IMR-90 (cell line): ENCODE measurements around the gene ENOX2. TPM values are rescaled to one million over a fixed set of nuclear protein-coding genes. Genes with fewer than 3 reads are reported as not detected.

Experiments
- ATAC-seq: fragments of 200-7000 bp; cut with Tn5 transposase; 2 replicates; pipeline ENCODE4 v1.9.1; 2020; ENCODE audit warnings: low read depth, mild to moderate bottlenecking, moderate library complexity
- BruUV-seq: library from RNA; stranded (reverse); fragments of 400-500 nt; replicated peaks from 2 replicates; lab custom pipeline; 2021; lab: Mats Ljungman, UMichigan
- CTCF ChIA-PET: fragments of 300-600 bp; formaldehyde crosslinking; extraction: SDS; loops from one replicate; lab custom pipeline; 2021; ENCODE audit warnings: antibody characterized with exemption; lab: Yijun Ruan, JAX
- POLR2A ChIA-PET: fragments of 300-600 bp; sonication (Branson Sonifier 250); formaldehyde crosslinking; loops from one replicate; lab custom pipeline; 2022; ENCODE audit warnings: antibody characterized with exemption; ENCODE audit not compliant: unreplicated experiment; lab: Charles Lee
- DNase-seq: peaks from one replicate; pipeline ENCODE4 v3.0.0; 2013
- H2AFZ ChIP-seq: replicated peaks from 2 replicates; pipeline ENCODE3; 2013; ENCODE audit warnings: low read length, mild to moderate bottlenecking; ENCODE audit not compliant: poor library complexity
- H2AK5ac ChIP-seq: 2 replicates; pipeline ENCODE4 v1.6.1; 2013; ENCODE audit warnings: low read depth, low read length, inconsistent platforms
- H2AK9ac ChIP-seq: replicated peaks from 2 replicates; pipeline ENCODE3; 2013; ENCODE audit warnings: mild to moderate bottlenecking, low read depth, low read length, moderate library complexity; ENCODE audit not compliant: poor library complexity
- H2BK120ac ChIP-seq: 2 replicates; pipeline ENCODE4 v1.6.1; 2013; ENCODE audit warnings: low read depth, low read length, inconsistent platforms
- H2BK15ac ChIP-seq: 3 replicates; pipeline ENCODE4 v1.6.1; 2013; ENCODE audit warnings: low read depth, low read length, inconsistent platforms
- H2BK20ac ChIP-seq: 2 replicates; pipeline ENCODE4 v1.6.1; 2013; ENCODE audit warnings: low read depth, mild to moderate bottlenecking, inconsistent platforms, low read length, moderate library complexity
- H2BK5ac ChIP-seq: 2 replicates; pipeline ENCODE4 v1.6.1; 2013; ENCODE audit warnings: mild to moderate bottlenecking, low read depth, low read length, inconsistent platforms; ENCODE audit not compliant: poor library complexity, severe bottlenecking
- H3K14ac ChIP-seq: replicated peaks from 2 replicates; pipeline ENCODE4 v1.6.1; 2013; ENCODE audit warnings: low read depth, low read length, inconsistent platforms
- H3K18ac ChIP-seq: 2 replicates; pipeline ENCODE4 v1.6.1; 2013; ENCODE audit warnings: low read depth, low read length, control low read depth
- H3K23ac ChIP-seq: 2 replicates; pipeline ENCODE4 v1.6.1; 2013; ENCODE audit warnings: low read depth, low read length, inconsistent platforms
- H3K27ac ChIP-seq: 2 replicates; pipeline ENCODE4 v1.5.1; 2013; ENCODE audit warnings: mild to moderate bottlenecking, control low read depth, low read length; ENCODE audit not compliant: insufficient read depth
- H3K27me3 ChIP-seq: 2 replicates; pipeline ENCODE4 v1.6.1; 2013; ENCODE audit warnings: low read length; ENCODE audit not compliant: control insufficient read depth, insufficient read depth
- H3K36me3 ChIP-seq: 2 replicates; pipeline ENCODE4 v1.6.1; 2013; ENCODE audit warnings: low read length, mixed read lengths; ENCODE audit not compliant: control insufficient read depth, insufficient read depth
- H3K4ac ChIP-seq: 2 replicates; pipeline ENCODE4 v1.6.1; 2013; ENCODE audit warnings: low read depth, low read length, inconsistent platforms
- H3K4me1 ChIP-seq: 2 replicates; pipeline ENCODE4 v1.6.1; 2013; ENCODE audit warnings: low read length, mixed read lengths; ENCODE audit not compliant: control insufficient read depth, insufficient read depth
- H3K4me2 ChIP-seq: 2 replicates; pipeline ENCODE4 v1.6.1; 2013; ENCODE audit warnings: low read depth, mild to moderate bottlenecking, control low read depth, low read length, moderate library complexity
- H3K4me3 ChIP-seq: 2 replicates; pipeline ENCODE4 v1.5.1; 2013; ENCODE audit warnings: low read depth, mild to moderate bottlenecking, control low read depth, low read length, moderate library complexity; ENCODE audit not compliant: insufficient read depth
- H3K56ac ChIP-seq: 2 replicates; pipeline ENCODE4 v1.6.1; 2013; ENCODE audit warnings: low read length, inconsistent platforms; ENCODE audit not compliant: insufficient read depth; ENCODE audit errors: extremely low read depth
- H3K79me1 ChIP-seq, 2 experiments: 2 replicates each; pipeline ENCODE4 v1.6.1; 2013; ENCODE audit warnings: low read length in 2 of 2, inconsistent platforms in 1 of 2, low read depth in 1 of 2
- H3K9ac ChIP-seq: 2 replicates; pipeline ENCODE4 v1.6.1; 2013; ENCODE audit warnings: low read depth, low read length, control low read depth
- H3K9me1 ChIP-seq: 2 replicates; pipeline ENCODE4 v1.6.1; 2013; ENCODE audit warnings: low read length, inconsistent platforms; ENCODE audit not compliant: insufficient read depth
- H3K9me3 ChIP-seq: 2 replicates; pipeline ENCODE4 v1.6.1; 2013; ENCODE audit warnings: low read length; ENCODE audit not compliant: control insufficient read depth, insufficient read depth
- H4K20me1 ChIP-seq: 2 replicates; pipeline ENCODE4 v1.6.1; 2013; ENCODE audit warnings: low read length, inconsistent platforms; ENCODE audit not compliant: insufficient read depth
- H4K5ac ChIP-seq: 2 replicates; pipeline ENCODE4 v1.6.1; 2013; ENCODE audit warnings: mild to moderate bottlenecking, low read depth, low read length, control low read depth
- H4K8ac ChIP-seq, 2 experiments: 2 replicates each; pipeline ENCODE4 v1.6.1; 2013; ENCODE audit warnings: low read depth in 2 of 2, low read length in 2 of 2, control low read depth in 1 of 2, inconsistent platforms in 1 of 2
- H4K91ac ChIP-seq: 2 replicates; pipeline ENCODE4 v1.6.1; 2013; ENCODE audit warnings: low read depth, low read length, inconsistent platforms; ENCODE audit not compliant: insufficient read depth
- BHLHE40 ChIP-seq: fragments of 150-350 bp; IDR thresholded peaks from 2 replicates; pipeline ENCODE4 v1.6.1; 2016; ENCODE audit warnings: mild to moderate bottlenecking, low read depth, low read length
- CEBPB ChIP-seq: IDR thresholded peaks from 2 replicates; pipeline ENCODE4 v1.6.1; 2012; ENCODE audit warnings: low read depth, low read length, improper control_type of control experiment
- FOS ChIP-seq: fragments of 150-350 bp; IDR thresholded peaks from 2 replicates; pipeline ENCODE4 v1.6.1; 2016; ENCODE audit warnings: low read depth, low read length
- MAZ ChIP-seq: IDR thresholded peaks from 2 replicates; pipeline ENCODE4 v1.6.1; 2012; ENCODE audit warnings: low read depth, mild to moderate bottlenecking, low read length, improper control_type of control experiment, moderate library complexity, borderline replicate concordance
- MXI1 ChIP-seq: IDR thresholded peaks from 2 replicates; pipeline ENCODE4 v1.6.1; 2012; ENCODE audit warnings: low read depth, mild to moderate bottlenecking, low read length, moderate library complexity, borderline replicate concordance
- POLR2A ChIP-seq: IDR thresholded peaks from 2 replicates; pipeline ENCODE4 v1.6.1; 2012; ENCODE audit warnings: mild to moderate bottlenecking, low read depth, low read length
- USF2 ChIP-seq: fragments of 150-350 bp; IDR thresholded peaks from 2 replicates; pipeline ENCODE4 v1.6.1; 2017; ENCODE audit warnings: mild to moderate bottlenecking, antibody characterized with exemption, low read length, low read depth
- WGBS, 2 experiments: methylation state at CpG; one replicate each; pipeline versions ENCODE4 v1.1.5 to v1.1.7; 2013; ENCODE audit warnings: missing lambda C conversion rate in 2 of 2; ENCODE audit not compliant: insufficient read length in 1 of 2; ENCODE audit errors: extremely low coverage in 2 of 2; 5-methylcytosine and 5-hydroxymethylcytosine counted together
- dilution Hi-C: fragments of 300-500 bp; cut with HindIII; formaldehyde crosslinking; loops from one replicate; pipeline ENCODE4 v1.14.3; 2018; ENCODE audit warnings: low sequenced_read_pairs; ENCODE audit not compliant: unreplicated experiment
- in situ Hi-C: fragments of 300-500 bp; cut with MboI; formaldehyde crosslinking; loops from 3 replicates; pipeline ENCODE4 v1.14.3; 2019; ENCODE audit warnings: low sequenced_read_pairs, inconsistent platforms, mixed read lengths
- intact Hi-C: fragments of 100-400 bp; cut with micrococcal nuclease; formaldehyde crosslinking; loops from 2 replicates; pipeline ENCODE4 v1.10.0; 2022
- polyA plus RNA-seq, 3 experiments: library from polyadenylated mRNA; depleted of rRNA; stranded (reverse); fragments of >200 nt; gene quantifications; 2 replicates each; pipeline ENCODE4 v1.2.3, GENCODE V29; 2012; ENCODE audit warnings: low replicate concordance in 1 of 3
- total RNA-seq: library from RNA; depleted of rRNA; stranded (reverse); fragments of >200 nt; gene quantifications from 2 replicates; pipeline ENCODE4 v1.2.3, GENCODE V29; 2012

Gene ENOX2
- total and polyA plus RNA-seq, 2 of the 4 experiments (the other 2 are of a cell fraction) = 6.3 to 11.8 TPM

- no peaks in the 10 kb centered on the region for H3K36me3 ChIP-seq
- H4K8ac ChIP-seq = no peak overlapping the region
- H3K27me3 ChIP-seq = no peaks in the 10 kb centered on the region
- H3K79me1 ChIP-seq = no peaks in the 10 kb centered on the region
- no peak overlapping the region for H3K18ac ChIP-seq
- BruUV-seq = no TSS peak
- ChIA-PET POLR2A (no interaction called here), CTCF (no interaction called here)
- intact Hi-C loops = no loop called here
- no peak overlapping the region for H3K4me2 ChIP-seq
- H2BK15ac ChIP-seq = no peak overlapping the region
- H3K23ac ChIP-seq = no peak overlapping the region
- H3K4me3 ChIP-seq = no peak overlapping the region
- no peaks in the 10 kb centered on the region for H4K20me1 ChIP-seq
- in situ Hi-C loops = no loop called here
- no peak overlapping the region for H3K56ac ChIP-seq
- H2AK5ac ChIP-seq = no peak overlapping the region
- no peak overlapping the region for H2BK20ac ChIP-seq
- H3K4ac ChIP-seq = no peak overlapping the region
- H3K14ac ChIP-seq = no peak overlapping the region
- H2BK120ac ChIP-seq = no peak overlapping the region
- no peak overlapping the region for H4K91ac ChIP-seq
- H3K9me1 ChIP-seq = no peaks in the 10 kb centered on the region
- no peaks in the 10 kb centered on the region for H3K9me3 ChIP-seq
- no peak overlapping the region for H3K27ac ChIP-seq
- ATAC-seq (no peak), DNase-seq (no peak)
- no CpG with 5 or more reads among the region's 4 CpGs for WGBS, 2 experiments
- H3K9ac ChIP-seq = no peak overlapping the region
- no peak overlapping the region for H4K5ac ChIP-seq
- H2AK9ac ChIP-seq = no peak overlapping the region
- TF ChIP-seq BHLHE40 (no peak), USF2 (no peak), FOS (no peak), MAZ (no peak), CEBPB (no peak), POLR2A (no peak), MXI1 (no peak)
- H2AFZ ChIP-seq = no peak overlapping the region
- H3K4me1 ChIP-seq = no peaks in the 10 kb centered on the region
- dilution Hi-C loops = no loop called here
- H2BK5ac ChIP-seq = no peak overlapping the region
Observed at GRCh38 chrX:130756233-130756632, 146.8 kb downstream of the ENOX2 start.
